Measurements from ENCODE around the gene CAMLG. TPM values are rescaled to one million over a fixed set of nuclear protein-coding genes. Genes with fewer than 3 reads are reported as not detected.

Gene CAMLG
- total and polyA plus RNA-seq, 2 donors (not counting 1 experiment from before 2014, with no cell fraction given): 39.3 to 60.1 TPM

DNA sequence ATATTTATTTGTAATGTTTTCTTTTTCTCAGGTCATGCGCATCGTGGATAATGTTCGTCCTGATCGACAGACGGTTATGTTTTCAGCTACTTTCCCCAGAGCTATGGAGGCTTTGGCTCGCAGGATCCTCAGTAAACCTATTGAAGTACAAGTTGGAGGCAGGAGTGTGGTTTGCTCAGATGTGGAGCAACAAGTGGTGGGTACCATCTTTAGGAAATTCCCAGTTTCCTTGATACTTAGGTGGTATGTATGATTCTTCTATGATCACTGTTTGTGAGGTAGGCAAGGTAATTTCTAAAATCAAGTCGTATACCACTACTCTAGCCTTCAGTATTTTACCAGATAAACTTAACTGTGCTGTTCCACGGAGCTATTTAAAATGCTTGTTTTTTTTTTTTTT, 56.5 kb downstream of the CAMLG start:
- Histone ChIP-seq H3K27ac (ENCODE audit: insufficient read depth, low read length) (no peak overlapping the region), H3K4me3 (replicated peaks in 1 of 4; ENCODE audit: control extremely low read depth in 1 of 4, insufficient read depth in 1 of 4, low read depth in 3 of 4, low read length in 4 of 4) (no peak overlapping the region), H2AFZ (ENCODE audit: low read length) (no peak overlapping the region), H3K27me3 (ENCODE audit: control insufficient read depth, insufficient read depth, low read length) (no peaks in the 10 kb centered on the region), H3K9me3 (ENCODE audit: control insufficient read depth, insufficient read depth, low read depth, low read length) (no peaks in the 10 kb centered on the region), H3K4me2 (ENCODE audit: extremely low read depth, insufficient read depth, low read length) (no peak overlapping the region), H3K79me2 (ENCODE audit: control insufficient read depth, insufficient read depth, low read length) (no peaks in the 10 kb centered on the region), H3K4me1 (ENCODE audit: control insufficient read depth, extremely low read depth, insufficient read depth, low read length) (no peaks in the 10 kb centered on the region), H3K9ac (ENCODE audit: insufficient read depth, low read length) (no peak overlapping the region), H4K20me1 (ENCODE audit: control insufficient read depth, extremely low read depth, insufficient read depth, low read length) (no peaks in the 10 kb centered on the region), H3K36me3 (ENCODE audit: control insufficient read depth, insufficient read depth, low read length) (peaks cover 6% of the 10 kb centered on the region)
- DNase-seq (ENCODE audit: low read depth in 2 of 2): no peak
- TF ChIP-seq, protein P1, sequence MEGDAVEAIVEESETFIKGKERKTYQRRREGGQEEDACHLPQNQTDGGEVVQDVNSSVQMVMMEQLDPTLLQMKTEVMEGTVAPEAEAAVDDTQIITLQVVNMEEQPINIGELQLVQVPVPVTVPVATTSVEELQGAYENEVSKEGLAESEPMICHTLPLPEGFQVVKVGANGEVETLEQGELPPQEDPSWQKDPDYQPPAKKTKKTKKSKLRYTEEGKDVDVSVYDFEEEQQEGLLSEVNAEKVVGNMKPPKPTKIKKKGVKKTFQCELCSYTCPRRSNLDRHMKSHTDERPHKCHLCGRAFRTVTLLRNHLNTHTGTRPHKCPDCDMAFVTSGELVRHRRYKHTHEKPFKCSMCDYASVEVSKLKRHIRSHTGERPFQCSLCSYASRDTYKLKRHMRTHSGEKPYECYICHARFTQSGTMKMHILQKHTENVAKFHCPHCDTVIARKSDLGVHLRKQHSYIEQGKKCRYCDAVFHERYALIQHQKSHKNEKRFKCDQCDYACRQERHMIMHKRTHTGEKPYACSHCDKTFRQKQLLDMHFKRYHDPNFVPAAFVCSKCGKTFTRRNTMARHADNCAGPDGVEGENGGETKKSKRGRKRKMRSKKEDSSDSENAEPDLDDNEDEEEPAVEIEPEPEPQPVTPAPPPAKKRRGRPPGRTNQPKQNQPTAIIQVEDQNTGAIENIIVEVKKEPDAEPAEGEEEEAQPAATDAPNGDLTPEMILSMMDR (conservative IDR thresholded peaks at IDR 0.05 in 1 of 2, IDR thresholded peaks at IDR 0.05 in 1 of 2; ENCODE audit: low read depth in 1 of 2, low read length in 2 of 2): no peak
- no peak for TF ChIP-seq EZH2 (IDR thresholded peaks at IDR 0.05; ENCODE audit: low read length, missing control alignments)

DNA sequence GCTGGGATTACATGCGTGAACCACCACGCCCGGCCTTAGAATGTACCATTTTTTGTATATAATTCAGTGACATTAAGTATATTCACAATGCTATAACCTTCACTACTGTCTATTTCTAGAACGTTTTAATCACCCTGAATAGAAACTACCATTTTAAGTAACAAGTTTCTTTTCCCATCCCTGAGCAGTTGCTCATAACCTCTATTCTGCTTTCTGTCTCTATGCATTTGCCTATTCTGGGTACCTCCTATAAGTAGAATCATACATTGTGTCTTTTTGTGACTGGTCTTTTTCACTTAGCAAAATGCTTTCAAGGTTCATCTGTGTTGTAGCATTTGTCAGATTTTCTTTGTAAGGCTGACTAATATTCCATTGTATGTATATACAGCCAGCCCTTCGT, 60.1 kb downstream of the CAMLG start:
- H3K4me1 ChIP-seq (ENCODE audit: control insufficient read depth, extremely low read depth, insufficient read depth, low read length): no peaks in the 10 kb centered on the region
- TF ChIP-seq, protein P1 (conservative IDR thresholded peaks at IDR 0.05 in 1 of 2, IDR thresholded peaks at IDR 0.05 in 1 of 2; ENCODE audit: low read depth in 1 of 2, low read length in 2 of 2): no peak
- TF ChIP-seq EZH2 (IDR thresholded peaks at IDR 0.05; ENCODE audit: low read length, missing control alignments): no peak
- peaks cover 4% of the 10 kb centered on the region for H3K36me3 ChIP-seq (ENCODE audit: control insufficient read depth, insufficient read depth, low read length)

More for the DNA sequence above, 60.1 kb downstream of the CAMLG start:
- DNase-seq (ENCODE audit: low read depth in 2 of 2): no peak
- no peaks in the 10 kb centered on the region for H3K79me2 ChIP-seq (ENCODE audit: control insufficient read depth, insufficient read depth, low read length)
- H3K27me3 ChIP-seq (ENCODE audit: control insufficient read depth, insufficient read depth, low read length): no peaks in the 10 kb centered on the region
- H3K4me2 ChIP-seq (ENCODE audit: extremely low read depth, insufficient read depth, low read length): no peak overlapping the region
- H4K20me1 ChIP-seq (ENCODE audit: control insufficient read depth, extremely low read depth, insufficient read depth, low read length): no peaks in the 10 kb centered on the region
- no peak overlapping the region for H2AFZ ChIP-seq (ENCODE audit: low read length)
- H3K27ac ChIP-seq (ENCODE audit: insufficient read depth, low read length): no peak overlapping the region
- H3K9me3 ChIP-seq (ENCODE audit: control insufficient read depth, insufficient read depth, low read depth, low read length): no peaks in the 10 kb centered on the region
- no peak overlapping the region for H3K9ac ChIP-seq (ENCODE audit: insufficient read depth, low read length)
- no peak overlapping the region for H3K4me3 ChIP-seq (replicated peaks in 1 of 4; ENCODE audit: control extremely low read depth in 1 of 4, insufficient read depth in 1 of 4, low read depth in 3 of 4, low read length in 4 of 4)

Other genes with a start within 250 kb of the CAMLG start
- 23.6 and 45.9 TPM in 2 replicates for gene JADE2, start 212.9 kb upstream of the CAMLG start, total RNA-seq
- gene JADE2, start 212.9 kb upstream of the CAMLG start, polyA plus RNA-seq: 10.0 and 20.2 TPM in 2 replicates
- 41.3 and 68.7 TPM in 2 replicates for gene SAR1B, start 105.7 kb upstream of the CAMLG start, total RNA-seq
- gene SAR1B, start 105.7 kb upstream of the CAMLG start, polyA plus RNA-seq: 102 and 106 TPM in 2 replicates
- 17.7 and 20.8 TPM in 2 replicates for gene SEC24A, start 89.8 kb upstream of the CAMLG start, total RNA-seq
- 39.3 and 52.6 TPM in 2 replicates for gene SEC24A, start 89.8 kb upstream of the CAMLG start, polyA plus RNA-seq
- gene DDX46, start 20.2 kb downstream of the CAMLG start, total RNA-seq: 15.9 and 18.7 TPM in 2 replicates
- 32.6 and 38.1 TPM in 2 replicates for gene DDX46, start 20.2 kb downstream of the CAMLG start, polyA plus RNA-seq
- 33.6 and 40.0 TPM in 2 replicates for gene C5orf24, start 107.4 kb downstream of the CAMLG start, total RNA-seq
- 45.2 and 71.3 TPM in 2 replicates for gene C5orf24, start 107.4 kb downstream of the CAMLG start, polyA plus RNA-seq
- 65.9 and 71.7 TPM in 2 replicates for gene TXNDC15, start 135.8 kb downstream of the CAMLG start, total RNA-seq
- gene TXNDC15, start 135.8 kb downstream of the CAMLG start, polyA plus RNA-seq: 86.0 and 132 TPM in 2 replicates
- gene PCBD2, start 166.6 kb downstream of the CAMLG start, total RNA-seq: 2.8 and 5.4 TPM in 2 replicates
- gene PCBD2, start 166.6 kb downstream of the CAMLG start, polyA plus RNA-seq: 3.8 and 6.6 TPM in 2 replicates
- under 0.01 and 0.17 TPM in 2 replicates for gene CATSPER3, start 229.4 kb downstream of the CAMLG start, total RNA-seq
- gene CATSPER3, start 229.4 kb downstream of the CAMLG start, polyA plus RNA-seq: 0.12 and 0.32 TPM in 2 replicates

Measured in fibroblast of lung (primary cell).